K562 (cell line): ENCODE data around the gene MAEL. TPM values are rescaled to one million over a fixed set of nuclear protein-coding genes. Genes with fewer than 3 reads are reported as not detected.
"Not testable (repeated sequence)": the region's sequence is repeated elsewhere in the genome, so short reads cannot be mapped to it uniquely, and the experiment has no call there.

Source experiments
- ATAC-seq: fragments of 200-7000 bp; cut with Tn5 transposase; 3 replicates; pipeline ENCODE4 v1.9.1; 2020; ENCODE audit warnings: moderate library complexity
- BruUV-seq: library from RNA; stranded (reverse); fragments of 400-500 nt; replicated peaks from 2 replicates; lab custom pipeline; 2021; lab: Mats Ljungman, UMichigan
- CTCF ChIA-PET: fragments of 300-600 bp; formaldehyde crosslinking; extraction: SDS; loops from one replicate; lab custom pipeline; 2021; ENCODE audit warnings: low intra/inter-chr PET ratio; lab: Yijun Ruan, JAX
- POLR2A ChIA-PET: fragments of 300-600, 350-650 bp; sonication (Branson Sonifier 250); formaldehyde crosslinking; extraction: SDS; loops from one replicate; lab custom pipeline; 2021; ENCODE audit warnings: antibody characterized with exemption, inconsistent platforms; lab: Yijun Ruan, JAX
- DNase-seq, 4 experiments: peaks; one replicate each; pipeline versions ENCODE4 v3.0.0 to v3.0.0-alpha.2; 2011 to 2018; ENCODE audit warnings: low spot score in 3 of 4, mixed read lengths in 3 of 4; ENCODE audit errors: extremely low read depth in 1 of 4
- FAIRE-seq: peaks from 2 replicates; lab custom pipeline; 2011; peaks lifted over from hg19 to GRCh38; lab: Jason Lieb, UNC
- H2AFZ ChIP-seq: 2 replicates; pipeline ENCODE4 v1.6.0; 2011; ENCODE audit warnings: low read depth, low read length, control low read depth, inconsistent platforms
- H3K27ac ChIP-seq: fragments of 200-600 bp; 3 replicates; pipeline ENCODE4 v1.8.0; 2011; ENCODE audit warnings: low read depth, mild to moderate bottlenecking, control low read depth, inconsistent platforms, low read length, moderate library complexity, mixed read lengths; ENCODE audit errors: extremely low read depth
- H3K27me3 ChIP-seq, 2 experiments: fragments of 300-600 bp in 1 of 2; 2 replicates in 1 of 2; 3 replicates in 1 of 2; pipeline versions ENCODE4 v1.6.0 to v1.8.0; 2011; ENCODE audit warnings: inconsistent platforms in 2 of 2, low read length in 2 of 2, mild to moderate bottlenecking in 1 of 2, mixed read lengths in 1 of 2, moderate library complexity in 1 of 2; ENCODE audit not compliant: control insufficient read depth in 2 of 2, insufficient read depth in 2 of 2
- H3K36me3 ChIP-seq: fragments of 300-600 bp; 3 replicates; pipeline ENCODE4 v1.8.0; 2011; ENCODE audit warnings: mild to moderate bottlenecking, low read length, inconsistent platforms; ENCODE audit not compliant: control insufficient read depth, insufficient read depth
- H3K4me1 ChIP-seq, 2 experiments: fragments of 200-600 bp in 1 of 2; replicated peaks in 1 of 2; 2 replicates in 1 of 2; 3 replicates in 1 of 2; pipeline versions ENCODE4 v1.5.1 to v1.8.0; 2011; ENCODE audit warnings: inconsistent platforms in 2 of 2, low read length in 2 of 2, mild to moderate bottlenecking in 1 of 2, mixed read lengths in 1 of 2, moderate library complexity in 1 of 2; ENCODE audit not compliant: control insufficient read depth in 2 of 2, insufficient read depth in 2 of 2
- H3K4me2 ChIP-seq: 2 replicates; pipeline ENCODE4 v1.6.1; 2011; ENCODE audit warnings: low read length, control low read depth, inconsistent platforms, mixed read lengths; ENCODE audit not compliant: insufficient read depth
- H3K4me3 ChIP-seq: fragments of 200-600 bp; sonication (generic), shearing (Covaris generic); 2 replicates; pipeline ENCODE4 v1.5.1; 2016; ENCODE audit warnings: control low read depth, inconsistent platforms
- H3K79me2 ChIP-seq: fragments of 200-600 bp; 3 replicates; pipeline ENCODE4 v1.8.0; 2011; ENCODE audit warnings: low read length, inconsistent platforms; ENCODE audit not compliant: control insufficient read depth, insufficient read depth
- H3K9ac ChIP-seq, 2 experiments: 2 replicates each; pipeline versions ENCODE4 v1.6.0 to v1.6.1; 2011; ENCODE audit warnings: low read depth in 2 of 2, low read length in 2 of 2, control low read depth in 1 of 2, inconsistent platforms in 1 of 2, mild to moderate bottlenecking in 1 of 2, mixed read lengths in 1 of 2; ENCODE audit not compliant: insufficient read depth in 1 of 2
- H3K9me1 ChIP-seq: one replicate; pipeline ENCODE4 v1.6.0; 2011; ENCODE audit warnings: inconsistent platforms, mild to moderate bottlenecking, low read length, moderate library complexity; ENCODE audit not compliant: control insufficient read depth, insufficient read depth
- H3K9me3 ChIP-seq: replicated peaks from 2 replicates; pipeline ENCODE4 v1.5.1; 2011; ENCODE audit warnings: low read depth, low read length, inconsistent platforms; ENCODE audit not compliant: control insufficient read depth, insufficient read depth
- H4K20me1 ChIP-seq: replicated peaks from 2 replicates; pipeline ENCODE4 v1.6.1; 2011; ENCODE audit warnings: low read length, inconsistent platforms, mixed read lengths; ENCODE audit not compliant: control insufficient read depth, insufficient read depth
- BDP1 ChIP-seq: IDR thresholded peaks from 3 replicates; pipeline ENCODE4 v1.6.1; 2011; ENCODE audit not compliant: insufficient read length, insufficient read depth
- CREB3 ChIP-seq: fragments of 450-650 bp; conservative IDR thresholded peaks from 2 replicates; pipeline ENCODE4 v1.6.1; 2016; ENCODE audit warnings: missing genetic modification characterization, low read depth, mild to moderate bottlenecking, missing compliant biosample characterization, moderate library complexity
- HCFC1 ChIP-seq: IDR thresholded peaks from 2 replicates; pipeline ENCODE4 v1.6.1; 2012; ENCODE audit warnings: low read depth, low read length, improper control_type of control experiment
- HLTF ChIP-seq: fragments of 450-650 bp; IDR thresholded peaks from 2 replicates; pipeline ENCODE4 v1.6.1; 2016
- LEF1 ChIP-seq: fragments of 450-650 bp; IDR thresholded peaks from 2 replicates; pipeline ENCODE4 v1.6.1; 2016; ENCODE audit warnings: mild to moderate bottlenecking
- NFXL1 ChIP-seq: fragments of 450-650 bp; formaldehyde crosslinking; IDR thresholded peaks from 2 replicates; pipeline ENCODE4 v1.4.0; 2021; ENCODE audit warnings: mild to moderate bottlenecking
- RNF219 ChIP-seq: fragments of 250-450 bp; sonication (Bioruptor Pico); IDR thresholded peaks from 2 replicates; pipeline ENCODE4 v1.5.0; 2022; ENCODE audit warnings: mild to moderate bottlenecking
- SMARCA4 ChIP-seq: fragments of 450-650 bp; IDR thresholded peaks from 2 replicates; pipeline ENCODE4 v1.6.1; 2016
- ZBTB12 ChIP-seq: fragments of 250-450 bp; sonication (Bioruptor Pico); IDR thresholded peaks from 2 replicates; pipeline ENCODE4 v1.4.0; 2020
- ZNF134 ChIP-seq: fragments of 250-450 bp; sonication (Bioruptor Pico); conservative IDR thresholded peaks from 2 replicates; pipeline ENCODE4 v1.4.0; 2020
- ZNF445 ChIP-seq: fragments of 250-450 bp; sonication (Bioruptor Pico); IDR thresholded peaks from 2 replicates; pipeline ENCODE4 v1.4.0; 2020; ENCODE audit warnings: low read depth, mild to moderate bottlenecking, moderate library complexity
- ZSCAN29 ChIP-seq: fragments of 450-650 bp; IDR thresholded peaks from 2 replicates; pipeline ENCODE4 v1.6.1; 2017
- WGBS: fragments of 100-300 bp; shearing (Covaris generic); methylation state at CpG from one replicate; pipeline ENCODE4 v1.1.6; 2016; ENCODE audit warnings: low coverage, mixed read lengths; ENCODE audit not compliant: insufficient coverage; ENCODE audit errors: missing lambda C conversion rate; 5-methylcytosine and 5-hydroxymethylcytosine counted together
- in situ Hi-C: fragments of 300-500 bp; cut with MboI; formaldehyde crosslinking; loops from 4 replicates; pipeline ENCODE4 v1.15.0; 2018; ENCODE audit warnings: inconsistent platforms, mixed read lengths
- intact Hi-C: fragments of 100-400 bp; cut with micrococcal nuclease; formaldehyde crosslinking; loops from 2 replicates; pipeline ENCODE4 v1.14.2; 2022
- polyA plus RNA-seq, 8 experiments: library from polyadenylated mRNA; depleted of rRNA in 4 of 8; stranded (reverse) in 5 of 8; unstranded in 3 of 8; fragments of >200 nt; fragmentation: Nextera tagmentation in 2 of 8; fragmentation: Illumina TruSeq in 1 of 8; extraction: Ambion mirVana in 2 of 8; extraction: Trizol in 1 of 8; gene quantifications; 2 replicates each; pipeline versions ENCODE4 v1.2.1 to v1.2.3, GENCODE V29; 2011 to 2014; ENCODE audit warnings: inconsistent platforms in 1 of 8, missing spikeins in 1 of 8
- total RNA-seq, 7 experiments: library from RNA; depleted of rRNA in 6 of 7; stranded (reverse); fragments of >200 nt in 6 of 7; fragmentation: Illumina TruSeq in 2 of 7; extraction: Trizol in 2 of 7; gene quantifications; 2 replicates each; pipeline versions ENCODE4 v1.2.1 to v1.2.3, GENCODE V29; 2011 to 2021; ENCODE audit warnings: low replicate concordance in 1 of 7
- TF ChIP-seq, protein P1 (sequence below): sonication (generic); IDR thresholded peaks from 2 replicates; pipeline ENCODE4 v1.6.1; 2016

MAEL gene
- total and polyA plus RNA-seq, 9 of the 15 experiments (the other 6 are each of a cell fraction or from before 2014, with no cell fraction given): 0.11 to 1.9 (median 0.75) TPM

DNA sequence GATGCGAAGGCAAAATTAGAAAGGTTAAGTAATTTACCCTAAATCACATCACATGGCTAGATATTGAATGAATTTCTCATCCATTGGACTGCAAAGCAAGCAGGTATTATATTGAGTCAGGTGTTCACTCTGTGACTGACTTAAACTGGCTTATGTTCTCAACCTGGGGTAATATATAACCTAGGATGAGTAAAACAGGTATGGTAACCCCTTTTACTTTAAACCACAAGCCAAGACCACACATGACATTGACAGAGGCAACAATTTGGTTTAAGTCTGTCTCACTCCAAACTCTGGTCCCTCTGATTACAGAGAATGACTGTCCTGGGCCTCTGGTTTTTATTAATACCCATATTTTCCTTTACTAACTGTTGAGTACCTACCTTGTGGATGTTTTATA lies 33.3 kb downstream of the MAEL start (continued):
- TF ChIP-seq ZBTB12: no peak
- no peak for TF ChIP-seq SMARCA4
- TF ChIP-seq LEF1: no peak
- no peak for TF ChIP-seq HLTF
- TF ChIP-seq RNF219 (CRISPR knock-in tag): no peak
- TF ChIP-seq, protein P1, sequence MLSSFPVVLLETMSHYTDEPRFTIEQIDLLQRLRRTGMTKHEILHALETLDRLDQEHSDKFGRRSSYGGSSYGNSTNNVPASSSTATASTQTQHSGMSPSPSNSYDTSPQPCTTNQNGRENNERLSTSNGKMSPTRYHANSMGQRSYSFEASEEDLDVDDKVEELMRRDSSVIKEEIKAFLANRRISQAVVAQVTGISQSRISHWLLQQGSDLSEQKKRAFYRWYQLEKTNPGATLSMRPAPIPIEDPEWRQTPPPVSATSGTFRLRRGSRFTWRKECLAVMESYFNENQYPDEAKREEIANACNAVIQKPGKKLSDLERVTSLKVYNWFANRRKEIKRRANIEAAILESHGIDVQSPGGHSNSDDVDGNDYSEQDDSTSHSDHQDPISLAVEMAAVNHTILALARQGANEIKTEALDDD: no peak
- no peak for TF ChIP-seq NFXL1 (CRISPR knock-in tag)
- TF ChIP-seq ZNF134: no peak
- no peak for TF ChIP-seq ZNF445 (CRISPR knock-in tag)
- no peak for TF ChIP-seq ZSCAN29
- TF ChIP-seq HCFC1: no peak
- TF ChIP-seq BDP1: no peak
- TF ChIP-seq CREB3: no peak

- H3K9me1 ChIP-seq, DNase-seq, H3K27ac ChIP-seq, H3K9me3 ChIP-seq, H3K27me3 ChIP-seq, intact Hi-C loops, in situ Hi-C loops, H3K9ac ChIP-seq, H4K20me1 ChIP-seq, ATAC-seq, H3K4me3 ChIP-seq, H3K4me2 ChIP-seq, CTCF ChIA-PET, FAIRE-seq, H3K4me1 ChIP-seq, H2AFZ ChIP-seq, H3K36me3 ChIP-seq, H3K79me2 ChIP-seq, BruUV-seq, POLR2A ChIA-PET: not testable (repeated sequence)
- WGBS: 2% methylated on average over 22 of the region's 27 CpGs
These were observed 40.5 kb downstream of the MAEL start for GRCh38 chr1:167029553-167029952.
